ENCODE results near the gene NAA20.

GRCh38 chr20:19973961-19974629 lies 43.1 kb upstream of the NAA20 start:
- TF ChIP-seq CTCF (IDR thresholded peaks at IDR 0.05) (no peak), POLR2AphosphoS5 (IDR thresholded peaks at IDR 0.05; ENCODE audit: low read depth, low read length) (no peak)
